Stimulated activated CD4-positive, alpha-beta T cell treated with anti-CD3 and anti-CD28 coated beads, TNF-alpha, amount 100 ng/mL, for 4 hours (primary cell): ENCODE measurements around the gene USP17L17.
"Not testable (repeated sequence)": the region's sequence is repeated elsewhere in the genome, so short reads cannot be mapped to it uniquely, and the experiment has no call there.

Experiments
- DNase-seq, 3 experiments: peaks; one replicate each; pipeline ENCODE4 v3.0.0-alpha.2; 2020; ENCODE audit warnings: low read depth in 3 of 3

USP17L17 gene

GRCh38 chr4:9243579-9243978 is at the start of gene USP17L17:
Gene USP17L17 (plus strand): TSS chr4:9243879. CDS start chr4:9243879, 0 bp downstream.
- DNase-seq: not testable (repeated sequence)

GRCh38 chr4:9210357-9210756 is 33.3 kb upstream of the USP17L17 start, which contains the start of gene USP17L10:
Gene USP17L10 (plus strand): TSS chr4:9210657. CDS start chr4:9210657, 0 bp downstream.
- DNase-seq: not testable (repeated sequence)

- not testable (repeated sequence) for DNase-seq
Observed at GRCh38 chr4:9214701-9215100, 29.0 kb upstream of the USP17L17 start.

GRCh38 chr4:9215105-9215504 is 28.6 kb upstream of the USP17L17 start, which contains the start of gene USP17L11:
Gene USP17L11 (plus strand): TSS chr4:9215405. CDS start chr4:9215405, 0 bp downstream.
- DNase-seq: not testable (repeated sequence)

GRCh38 chr4:9219852-9220251 is 23.8 kb upstream of the USP17L17 start, which contains the start of gene USP17L12:
Gene USP17L12 (plus strand): TSS chr4:9220152. CDS start chr4:9220152, 0 bp downstream.
- DNase-seq: not testable (repeated sequence)

- DNase-seq: not testable (repeated sequence)
Observed at GRCh38 chr4:9224596-9224995, 19.1 kb upstream of the USP17L17 start, which contains the start of gene USP17L13. Gene USP17L13 (plus strand): TSS chr4:9224896. CDS start chr4:9224896, 0 bp downstream.

- DNase-seq: not testable (repeated sequence)
Observed at GRCh38 chr4:9230249-9230648, 13.4 kb upstream of the USP17L17 start.

GRCh38 chr4:9234085-9234484 is 9.6 kb upstream of the USP17L17 start, which contains the start of gene USP17L15:
Gene USP17L15 (plus strand): TSS chr4:9234385. CDS start chr4:9234385, 0 bp downstream.
- not testable (repeated sequence) for DNase-seq

GRCh38 chr4:9238461-9238860 is 5.2 kb upstream of the USP17L17 start:
- DNase-seq: not testable (repeated sequence)

GRCh38 chr4:9247953-9248680 is 4.4 kb downstream of the USP17L17 start, which contains the start of gene USP17L18:
Gene USP17L18 (plus strand): TSS chr4:9248630. CDS start chr4:9248630, 0 bp downstream.
- not testable (repeated sequence) for DNase-seq

- not testable (repeated sequence) for DNase-seq
Observed at GRCh38 chr4:9253078-9253477, 9.4 kb downstream of the USP17L17 start, which contains the start of gene USP17L19. Gene USP17L19 (plus strand): TSS chr4:9253378. CDS start chr4:9253378, 0 bp downstream.

- not testable (repeated sequence) for DNase-seq
Observed at GRCh38 chr4:9257824-9258223, 14.1 kb downstream of the USP17L17 start, which contains the start of gene USP17L20. Gene USP17L20 (plus strand): TSS chr4:9258124. CDS start chr4:9258124, 0 bp downstream.

- DNase-seq: not testable (repeated sequence)
Observed at GRCh38 chr4:9262572-9262971, 18.9 kb downstream of the USP17L17 start, which contains the start of gene USP17L21. Gene USP17L21 (plus strand): TSS chr4:9262872. CDS start chr4:9262872, 0 bp downstream.

GRCh38 chr4:9267319-9267718 is 23.6 kb downstream of the USP17L17 start, which contains the start of gene USP17L22:
Gene USP17L22 (plus strand): TSS chr4:9267619. CDS start chr4:9267619, 0 bp downstream.
- DNase-seq: not testable (repeated sequence)

- not testable (repeated sequence) for DNase-seq
Observed at GRCh38 chr4:9271719-9272118, 28.0 kb downstream of the USP17L17 start.
